ENCODE data around the gene KHDC1L.
"Not testable (repeated sequence)": the region's sequence is repeated elsewhere in the genome, so short reads cannot be mapped to it uniquely, and the experiment has no call there.

The KHDC1L gene

DNA sequence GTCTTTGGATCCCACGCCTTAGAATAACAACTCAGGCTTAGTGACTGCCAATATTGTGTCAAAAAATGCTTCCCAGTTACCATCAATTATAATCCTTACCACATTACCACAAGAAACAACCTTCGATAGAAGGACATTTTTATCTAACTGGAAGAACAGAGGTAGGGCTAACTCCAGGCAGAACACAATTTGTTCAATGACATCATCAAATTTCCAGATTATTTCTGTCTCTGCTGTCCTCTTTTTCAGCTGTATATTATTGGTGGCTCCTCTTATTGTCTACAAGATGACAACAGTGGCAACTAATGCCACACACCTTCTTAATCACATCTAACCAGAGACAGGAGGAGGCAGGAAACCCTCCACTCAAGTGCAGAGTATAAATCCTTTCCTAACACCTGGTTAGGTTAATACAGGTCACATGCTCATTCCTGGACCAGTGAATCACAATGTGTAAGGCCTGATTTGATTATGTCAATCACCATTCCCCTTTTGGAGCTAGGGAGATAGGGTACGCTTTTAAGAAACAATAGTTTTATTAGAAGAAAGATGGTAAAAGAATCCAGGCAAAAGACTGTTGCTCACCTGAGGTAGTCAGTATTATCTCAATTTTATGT lies 18.0 kb downstream of the KHDC1L start:
- FAIRE-seq (no peak), DNase-seq (ENCODE audit: low spot score) (no peak)

DNA sequence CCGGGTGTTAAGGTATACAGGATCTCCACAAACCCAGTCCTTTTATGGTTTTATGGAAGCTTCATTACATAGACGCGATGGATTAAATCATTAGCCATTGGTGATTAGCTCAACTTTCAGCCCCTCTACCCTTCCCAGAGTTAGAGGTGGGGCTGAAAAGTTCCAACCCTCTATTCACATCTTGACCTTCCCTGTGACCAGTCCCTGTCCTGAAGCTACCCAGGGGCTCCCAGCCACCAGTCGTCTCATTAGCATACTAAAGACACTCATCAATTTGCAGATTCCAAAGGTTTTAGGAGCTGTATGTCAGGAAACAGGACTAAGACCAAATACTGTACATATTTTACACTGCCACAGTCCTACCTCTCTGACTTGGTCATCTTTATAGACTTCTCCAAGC lies 21.0 kb downstream of the KHDC1L start:
- FAIRE-seq = no peak
- DNase-seq (ENCODE audit: low spot score) = no peak

DNA sequence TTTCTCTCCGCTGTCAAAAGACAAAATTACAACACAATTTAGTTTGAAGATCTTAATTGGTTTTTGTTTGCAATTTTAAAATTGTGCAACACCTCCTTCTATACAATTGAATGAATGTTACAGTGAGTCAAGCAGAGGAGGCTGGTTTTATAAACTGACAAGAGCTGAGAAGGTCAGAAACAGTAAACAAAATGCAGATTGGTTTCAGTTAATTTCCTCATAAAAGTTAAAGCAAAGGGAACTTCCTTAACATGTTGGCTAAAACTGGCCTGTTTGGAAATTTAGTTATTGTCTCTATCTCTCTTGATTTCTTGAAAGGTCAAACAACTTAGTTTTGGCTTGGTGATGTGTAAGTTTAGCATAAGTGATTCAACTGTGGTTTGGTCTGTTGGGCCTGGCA lies 22.2 kb downstream of the KHDC1L start:
- no peak for FAIRE-seq
- no peak for DNase-seq (ENCODE audit: low spot score)

DNA sequence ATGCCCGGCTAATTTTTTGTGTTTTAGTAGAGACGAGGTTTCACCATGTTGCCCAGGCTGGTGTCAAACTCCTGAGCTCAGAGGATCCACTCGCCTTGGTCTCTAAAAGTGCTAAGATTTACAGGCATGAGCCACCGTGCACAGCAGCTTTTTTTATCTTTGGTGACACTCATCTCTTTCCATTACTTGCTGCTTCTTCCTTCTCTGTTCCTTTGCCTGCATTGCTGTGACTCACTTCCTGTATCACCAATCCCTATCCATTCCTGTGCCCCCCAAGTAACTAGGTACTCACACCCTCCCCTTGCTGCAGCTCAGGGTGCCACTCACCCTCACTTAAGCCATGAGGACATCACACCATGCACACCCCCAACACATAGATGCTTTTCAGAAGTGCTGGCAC lies 24.6 kb downstream of the KHDC1L start:
- DNase-seq (ENCODE audit: low spot score) (peak; percentile 29), FAIRE-seq (no peak)

DNA sequence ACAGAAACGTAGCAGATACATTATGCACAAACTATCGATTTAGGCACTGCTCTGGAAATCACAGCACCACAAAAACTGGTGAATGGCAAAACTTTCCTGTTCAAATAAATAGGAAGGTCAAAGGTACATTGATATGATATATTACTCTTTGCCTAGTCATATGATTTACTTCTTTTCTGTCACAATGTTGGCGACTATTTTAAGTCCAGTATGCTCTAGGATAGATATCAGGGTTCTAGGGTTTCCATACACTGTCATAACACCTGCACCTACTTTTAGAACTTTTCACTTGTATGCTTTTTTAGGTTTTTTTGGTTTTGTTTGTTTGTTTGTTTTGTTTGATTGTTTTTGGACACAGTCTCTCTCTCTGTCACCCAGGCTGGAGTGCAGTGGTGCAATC lies 25.0 kb downstream of the KHDC1L start:
- DNase-seq (ENCODE audit: low spot score) (no peak), FAIRE-seq (no peak)

DNA sequence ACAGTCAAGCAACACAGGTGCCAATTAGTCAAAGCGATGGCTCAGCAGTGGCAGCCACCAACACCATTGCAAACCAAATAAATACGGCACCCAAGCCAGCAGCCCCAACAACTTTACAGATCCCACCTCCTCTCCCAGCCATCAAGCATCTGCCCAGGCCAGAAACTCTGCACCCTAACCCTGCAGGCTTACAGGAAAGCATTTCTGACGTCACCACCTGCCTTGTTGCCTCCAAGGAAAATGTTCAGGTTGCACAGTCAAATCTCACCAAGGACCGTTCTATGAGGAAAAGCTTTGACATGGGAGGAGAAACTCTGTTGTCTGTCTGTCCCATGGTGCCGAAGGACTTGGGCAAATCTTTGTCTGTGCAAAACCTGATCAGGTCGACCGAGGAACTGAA lies 30.6 kb downstream of the KHDC1L start:
- no peak for DNase-seq (ENCODE audit: low spot score)
- FAIRE-seq = no peak

DNA sequence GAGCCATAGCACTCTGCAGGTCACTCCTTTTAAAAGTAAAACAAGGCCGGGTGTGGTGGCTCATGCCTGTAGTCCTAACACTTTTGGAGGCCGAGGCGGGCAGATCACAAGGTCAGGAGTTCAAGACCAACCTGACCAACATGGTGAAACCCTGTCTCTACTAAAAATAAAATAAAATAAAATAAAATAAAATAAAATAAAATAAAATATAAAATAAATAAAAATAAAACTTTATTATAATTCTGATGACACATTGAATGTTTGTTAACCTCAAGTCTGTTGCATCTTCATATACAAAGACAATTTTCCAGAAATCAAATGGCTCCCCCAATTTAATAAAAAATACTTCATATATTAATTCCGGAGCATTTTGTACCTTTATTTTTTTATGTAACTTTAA lies 32.0 kb downstream of the KHDC1L start:
- DNase-seq (ENCODE audit: low spot score); FAIRE-seq: not testable (repeated sequence)

DNA sequence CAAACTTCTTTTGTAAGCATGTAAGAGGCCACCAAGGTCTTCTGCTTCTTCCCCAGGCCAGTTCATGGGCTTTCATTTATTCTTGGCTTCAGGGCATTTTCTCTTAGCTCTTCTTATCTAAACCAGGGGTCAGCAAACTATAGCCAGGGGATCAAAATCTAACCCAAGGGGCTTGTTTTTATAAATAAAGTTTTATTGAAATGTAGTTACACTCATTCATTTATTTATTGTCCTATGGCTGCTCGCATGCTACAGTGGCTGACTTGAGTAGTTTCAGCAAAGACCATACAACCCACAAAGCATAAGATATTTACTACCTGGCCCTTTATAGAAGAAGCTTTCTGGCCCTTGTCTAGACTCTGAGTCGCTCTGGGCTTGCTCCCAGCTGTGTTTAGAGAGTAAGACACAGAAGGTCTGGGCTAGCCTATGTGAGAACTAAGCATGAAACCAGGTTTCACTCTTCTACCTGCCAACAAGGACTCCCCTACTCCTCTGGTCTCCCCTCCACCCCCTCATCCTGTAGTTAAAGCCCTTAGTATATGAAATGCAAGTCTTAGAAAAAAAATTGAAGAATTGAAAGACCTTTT lies 43.2 kb downstream of the KHDC1L start:
- DNase-seq (ENCODE audit: low spot score) (no peak), FAIRE-seq (no peak)

DNA sequence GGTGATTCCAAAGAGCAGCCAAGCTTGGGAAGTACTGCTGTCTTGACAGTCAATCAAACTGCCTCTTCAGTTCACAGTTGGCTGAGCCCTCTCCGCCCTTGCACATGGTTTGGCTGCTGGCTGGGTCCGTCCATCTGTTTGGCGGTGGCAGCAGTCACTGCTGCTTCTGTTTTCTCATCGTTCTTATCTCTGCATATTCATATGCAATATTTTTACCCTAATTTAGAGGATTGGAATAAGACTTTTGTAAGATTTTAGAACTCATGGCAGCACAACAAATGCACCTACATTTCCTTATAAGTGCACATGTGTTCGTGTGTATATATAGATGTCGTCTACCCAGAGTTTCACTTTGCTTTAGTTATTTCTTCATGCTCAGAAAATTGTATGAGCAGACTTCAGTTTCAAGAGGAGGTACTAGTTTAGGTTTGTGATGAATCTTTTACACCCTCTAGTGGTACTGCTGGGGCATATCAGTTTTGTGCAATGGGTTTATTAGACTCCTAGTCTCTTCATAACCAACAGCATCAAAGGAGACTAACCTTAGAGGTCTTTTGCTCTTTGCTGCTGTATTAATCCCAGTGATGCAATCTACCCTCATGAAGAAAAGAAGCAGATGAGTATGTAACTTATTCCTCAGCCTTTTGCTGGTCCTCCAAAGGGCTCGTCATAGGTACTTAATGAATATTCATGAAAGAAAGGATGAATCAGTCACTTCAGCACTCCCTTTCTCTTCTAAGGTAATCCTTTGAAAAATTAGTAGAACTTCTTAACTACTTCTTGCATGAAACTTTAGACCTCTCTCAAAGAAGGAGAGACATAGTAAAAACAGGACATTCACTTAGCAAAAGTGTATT lies 44.3 kb downstream of the KHDC1L start:
- DNase-seq (ENCODE audit: low spot score) (peak; percentile 60), FAIRE-seq (no peak)

DNA sequence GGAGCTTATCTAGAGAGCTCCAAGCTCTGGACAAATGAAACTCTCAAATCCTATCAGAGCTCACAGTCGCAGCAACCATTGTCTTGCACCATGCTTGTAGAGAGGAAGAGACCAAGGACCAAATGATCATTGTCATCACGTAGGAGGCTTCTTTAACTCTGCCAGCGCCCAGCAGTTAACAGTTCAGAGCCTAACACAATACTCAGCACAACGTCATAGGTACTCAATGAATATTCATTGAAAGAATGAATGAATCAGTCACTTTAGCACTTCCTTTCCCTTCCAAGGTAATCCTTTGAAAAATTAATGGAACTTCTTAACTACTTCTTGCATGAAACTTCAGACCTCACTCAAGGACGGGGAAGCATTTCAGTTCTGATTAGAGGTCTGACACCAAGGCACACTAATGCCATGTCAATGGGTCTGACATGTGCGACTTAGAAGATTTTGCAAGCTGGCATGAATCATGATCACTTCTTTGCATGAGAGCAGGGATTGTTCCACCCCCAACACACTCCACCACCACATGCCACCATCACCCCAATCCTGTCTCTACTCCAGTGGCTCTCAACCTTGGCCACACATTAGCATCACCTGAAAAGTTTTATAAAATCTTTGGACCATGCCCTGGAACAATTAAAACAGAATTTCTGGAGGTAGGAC lies 45.1 kb downstream of the KHDC1L start:
- DNase-seq (ENCODE audit: low spot score) (no peak), FAIRE-seq (no peak)

DNA sequence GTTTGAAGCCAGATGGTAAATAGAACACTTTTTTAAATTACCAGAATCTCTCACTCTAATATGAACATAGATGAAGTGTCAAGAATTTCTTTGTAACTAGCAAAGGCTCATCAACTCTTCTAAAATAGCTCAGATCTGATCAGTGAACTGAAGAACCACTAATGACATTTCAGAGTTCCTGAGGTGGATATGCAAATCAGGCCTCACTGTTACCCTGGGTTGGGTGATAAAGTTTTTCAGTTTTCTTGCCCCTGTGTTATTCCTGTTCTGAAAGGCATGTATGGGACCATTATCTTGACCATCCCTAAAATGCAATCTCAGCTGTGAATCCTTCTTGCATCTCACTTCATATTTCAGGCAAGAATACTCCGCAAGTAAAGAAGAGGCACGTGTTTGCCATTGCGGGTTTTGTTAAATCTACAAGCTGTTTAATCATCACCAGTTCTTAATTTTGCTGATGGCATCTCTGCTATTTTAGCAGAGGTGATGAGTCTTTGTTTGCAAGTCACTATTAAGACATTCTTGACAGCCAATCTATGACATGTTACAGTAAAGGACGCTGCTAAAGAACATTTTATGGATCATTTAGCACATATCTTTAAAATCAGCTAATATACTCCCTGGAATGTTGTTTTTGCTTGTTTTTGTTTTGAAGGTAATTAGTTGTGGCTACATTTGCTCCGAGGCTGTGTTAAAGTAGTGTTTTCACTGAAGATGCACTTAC lies 47.9 kb downstream of the KHDC1L start:
- no peak for FAIRE-seq

DNA sequence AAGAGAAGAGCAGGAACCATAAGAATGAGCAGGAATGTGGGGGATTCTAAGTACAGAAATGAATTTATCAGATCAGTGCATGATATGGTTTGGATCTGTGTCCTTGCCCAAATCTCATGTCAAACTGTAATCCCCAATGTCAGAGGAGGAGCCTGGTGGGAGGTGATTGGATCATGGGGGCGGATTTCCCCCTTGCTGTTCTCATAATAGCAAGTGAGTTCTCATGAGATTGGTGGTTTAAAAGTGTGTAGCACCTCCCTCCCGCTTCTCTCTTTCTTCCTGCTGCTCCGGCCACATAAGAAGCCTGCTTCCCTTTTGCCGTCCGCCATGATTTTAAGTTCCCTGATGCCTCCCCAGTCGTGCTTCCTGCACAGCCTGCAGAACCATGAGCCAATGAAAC lies 49.2 kb downstream of the KHDC1L start:
- FAIRE-seq (peak; percentile 32), DNase-seq (ENCODE audit: low spot score) (no peak)

More for the DNA sequence above, 47.9 kb downstream of the KHDC1L start:
- no peak for DNase-seq (ENCODE audit: low spot score)

DNA sequence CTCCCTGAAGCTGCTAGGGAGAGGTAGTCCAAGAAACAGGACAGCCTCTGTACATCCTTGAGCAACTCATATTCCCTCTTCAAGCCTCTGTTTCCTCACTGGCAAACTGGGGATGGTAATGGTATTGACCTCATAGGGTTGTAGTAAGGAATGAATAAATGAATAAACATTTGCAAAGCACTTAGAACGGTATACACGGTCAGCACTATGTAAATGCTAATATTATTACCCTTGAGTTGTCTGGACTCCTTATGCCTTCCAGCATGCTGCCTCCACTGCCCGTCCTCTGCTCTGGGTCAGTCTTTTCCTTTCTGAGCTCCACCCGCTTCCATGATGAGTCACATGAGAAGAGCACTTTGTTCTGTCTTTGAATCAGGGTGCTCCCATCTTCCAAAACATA lies 50.6 kb downstream of the KHDC1L start:
- FAIRE-seq (no peak), DNase-seq (ENCODE audit: low spot score) (no peak)

Data from urothelium cell line (cell line).